ENCODE results near the gene TM9SF1. TPM values are rescaled to one million over a fixed set of nuclear protein-coding genes. Genes with fewer than 3 reads are reported as not detected.

TM9SF1 gene
- total and polyA plus RNA-seq, 10 of the 15 experiments (the other 5 are each of a cell fraction or from before 2014, with no cell fraction given): 7.2 to 39.2 (median 17.6) TPM

DNA sequence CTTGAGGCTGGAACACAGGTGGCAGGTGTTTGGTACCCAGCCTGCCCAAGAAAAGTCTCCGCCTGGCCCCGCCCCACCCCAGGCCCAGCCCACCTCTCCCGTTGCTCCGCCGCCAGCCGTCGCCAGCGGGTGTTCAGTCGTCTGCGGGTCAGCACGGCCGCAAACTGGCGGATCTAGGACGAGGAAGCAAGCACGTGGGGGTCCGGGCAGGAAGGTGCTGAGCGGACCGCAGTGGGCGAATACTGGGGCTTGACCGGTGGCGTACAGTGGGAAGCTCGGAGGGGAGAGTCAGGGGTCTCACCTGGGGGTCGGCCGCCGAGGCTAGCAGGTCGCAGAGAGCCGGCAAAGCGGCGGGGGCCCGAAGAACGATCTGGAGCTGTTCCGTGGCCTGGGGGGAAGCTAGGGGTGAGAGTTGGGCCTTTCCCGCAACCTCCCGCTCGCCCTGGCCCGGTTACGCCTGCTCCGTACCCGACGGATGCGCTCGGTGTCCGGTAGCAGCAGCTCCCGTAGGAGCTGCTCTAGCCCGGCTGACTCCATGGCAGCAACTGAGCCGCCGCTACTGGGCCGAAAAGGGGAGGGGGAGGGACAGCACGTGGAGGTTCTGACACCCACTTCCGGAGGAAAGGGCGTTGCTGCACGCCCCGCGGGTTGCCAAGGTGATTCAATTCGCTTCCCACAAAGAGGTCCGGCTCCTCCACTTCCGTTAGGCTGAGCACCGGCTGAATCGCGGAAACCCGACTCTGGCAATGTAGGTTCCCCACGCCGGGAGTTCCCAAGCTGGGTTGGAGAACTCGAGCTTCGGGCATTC lies 6.8 kb downstream of the TM9SF1 start, which contains the start of gene IPO4 (continued):
- TF ChIP-seq, protein P1, sequence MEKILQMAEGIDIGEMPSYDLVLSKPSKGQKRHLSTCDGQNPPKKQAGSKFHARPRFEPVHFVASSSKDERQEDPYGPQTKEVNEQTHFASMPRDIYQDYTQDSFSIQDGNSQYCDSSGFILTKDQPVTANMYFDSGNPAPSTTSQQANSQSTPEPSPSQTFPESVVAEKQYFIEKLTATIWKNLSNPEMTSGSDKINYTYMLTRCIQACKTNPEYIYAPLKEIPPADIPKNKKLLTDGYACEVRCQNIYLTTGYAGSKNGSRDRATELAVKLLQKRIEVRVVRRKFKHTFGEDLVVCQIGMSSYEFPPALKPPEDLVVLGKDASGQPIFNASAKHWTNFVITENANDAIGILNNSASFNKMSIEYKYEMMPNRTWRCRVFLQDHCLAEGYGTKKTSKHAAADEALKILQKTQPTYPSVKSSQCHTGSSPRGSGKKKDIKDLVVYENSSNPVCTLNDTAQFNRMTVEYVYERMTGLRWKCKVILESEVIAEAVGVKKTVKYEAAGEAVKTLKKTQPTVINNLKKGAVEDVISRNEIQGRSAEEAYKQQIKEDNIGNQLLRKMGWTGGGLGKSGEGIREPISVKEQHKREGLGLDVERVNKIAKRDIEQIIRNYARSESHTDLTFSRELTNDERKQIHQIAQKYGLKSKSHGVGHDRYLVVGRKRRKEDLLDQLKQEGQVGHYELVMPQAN (conservative IDR thresholded peaks at IDR 0.05): peak; percentile 99
- TF ChIP-seq GATAD2B (conservative IDR thresholded peaks at IDR 0.05; ENCODE audit: low read depth) (0 out of 2 replicates have a peak, but pooled peaks have one; percentile 59), ZNF207 (IDR thresholded peaks at IDR 0.05; ENCODE audit: borderline replicate concordance) (peak; percentile 97), ZNF384 (IDR thresholded peaks at IDR 0.05; ENCODE audit: borderline replicate concordance, low read depth, low read length) (0 out of 2 replicates have a peak, but pooled peaks have one; percentile 29), BCL11A (IDR thresholded peaks at IDR 0.05; ENCODE audit: low read depth, low read length) (peak; percentile 44; the same call in 1 of the 2 replicates), EGR1 (IDR thresholded peaks at IDR 0.05; ENCODE audit: borderline replicate concordance in 1 of 2, low read depth in 2 of 2, low read length in 2 of 2) (peak; percentile 79 to 89), WRNIP1 (IDR thresholded peaks at IDR 0.05; ENCODE audit: borderline replicate concordance, low read depth, low read length) (peak; percentile 100), SREBF1 (IDR thresholded peaks at IDR 0.05; ENCODE audit: low read length) (peak; percentile 55; the same call in 1 of the 2 replicates), GABPA (IDR thresholded peaks at IDR 0.05; ENCODE audit: low read depth) (peak; percentile 100), RFX5 (IDR thresholded peaks at IDR 0.05; ENCODE audit: low read depth, low read length) (peak; percentile 58; the same call in 1 of the 2 replicates), EED (IDR thresholded peaks at IDR 0.05; ENCODE audit: low read depth) (peak; percentile 46; the same call in 1 of the 2 replicates), POLR2AphosphoS5 (IDR thresholded peaks at IDR 0.05; ENCODE audit: low read length) (peak; percentile 95), NR2F1 (conservative IDR thresholded peaks at IDR 0.05) (no peak; the same call in 1 of the 2 replicates), RB1 (IDR thresholded peaks at IDR 0.05; ENCODE audit: borderline replicate concordance) (peak; percentile 97)
- TF ChIP-seq, protein P2, sequence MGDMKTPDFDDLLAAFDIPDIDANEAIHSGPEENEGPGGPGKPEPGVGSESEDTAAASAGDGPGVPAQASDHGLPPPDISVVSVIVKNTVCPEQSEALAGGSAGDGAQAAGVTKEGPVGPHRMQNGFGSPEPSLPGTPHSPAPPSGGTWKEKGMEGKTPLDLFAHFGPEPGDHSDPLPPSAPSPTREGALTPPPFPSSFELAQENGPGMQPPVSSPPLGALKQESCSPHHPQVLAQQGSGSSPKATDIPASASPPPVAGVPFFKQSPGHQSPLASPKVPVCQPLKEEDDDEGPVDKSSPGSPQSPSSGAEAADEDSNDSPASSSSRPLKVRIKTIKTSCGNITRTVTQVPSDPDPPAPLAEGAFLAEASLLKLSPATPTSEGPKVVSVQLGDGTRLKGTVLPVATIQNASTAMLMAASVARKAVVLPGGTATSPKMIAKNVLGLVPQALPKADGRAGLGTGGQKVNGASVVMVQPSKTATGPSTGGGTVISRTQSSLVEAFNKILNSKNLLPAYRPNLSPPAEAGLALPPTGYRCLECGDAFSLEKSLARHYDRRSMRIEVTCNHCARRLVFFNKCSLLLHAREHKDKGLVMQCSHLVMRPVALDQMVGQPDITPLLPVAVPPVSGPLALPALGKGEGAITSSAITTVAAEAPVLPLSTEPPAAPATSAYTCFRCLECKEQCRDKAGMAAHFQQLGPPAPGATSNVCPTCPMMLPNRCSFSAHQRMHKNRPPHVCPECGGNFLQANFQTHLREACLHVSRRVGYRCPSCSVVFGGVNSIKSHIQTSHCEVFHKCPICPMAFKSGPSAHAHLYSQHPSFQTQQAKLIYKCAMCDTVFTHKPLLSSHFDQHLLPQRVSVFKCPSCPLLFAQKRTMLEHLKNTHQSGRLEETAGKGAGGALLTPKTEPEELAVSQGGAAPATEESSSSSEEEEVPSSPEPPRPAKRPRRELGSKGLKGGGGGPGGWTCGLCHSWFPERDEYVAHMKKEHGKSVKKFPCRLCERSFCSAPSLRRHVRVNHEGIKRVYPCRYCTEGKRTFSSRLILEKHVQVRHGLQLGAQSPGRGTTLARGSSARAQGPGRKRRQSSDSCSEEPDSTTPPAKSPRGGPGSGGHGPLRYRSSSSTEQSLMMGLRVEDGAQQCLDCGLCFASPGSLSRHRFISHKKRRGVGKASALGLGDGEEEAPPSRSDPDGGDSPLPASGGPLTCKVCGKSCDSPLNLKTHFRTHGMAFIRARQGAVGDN (IDR thresholded peaks at IDR 0.05): peak; percentile 59; the same call in 1 of the 2 replicates
- TF ChIP-seq, protein P3, sequence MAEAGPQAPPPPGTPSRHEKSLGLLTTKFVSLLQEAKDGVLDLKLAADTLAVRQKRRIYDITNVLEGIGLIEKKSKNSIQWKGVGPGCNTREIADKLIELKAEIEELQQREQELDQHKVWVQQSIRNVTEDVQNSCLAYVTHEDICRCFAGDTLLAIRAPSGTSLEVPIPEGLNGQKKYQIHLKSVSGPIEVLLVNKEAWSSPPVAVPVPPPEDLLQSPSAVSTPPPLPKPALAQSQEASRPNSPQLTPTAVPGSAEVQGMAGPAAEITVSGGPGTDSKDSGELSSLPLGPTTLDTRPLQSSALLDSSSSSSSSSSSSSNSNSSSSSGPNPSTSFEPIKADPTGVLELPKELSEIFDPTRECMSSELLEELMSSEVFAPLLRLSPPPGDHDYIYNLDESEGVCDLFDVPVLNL (IDR thresholded peaks at IDR 0.05; ENCODE audit: low read depth, low read length): no peak; the same call in 1 of the 2 replicates
- TF ChIP-seq, protein P4, sequence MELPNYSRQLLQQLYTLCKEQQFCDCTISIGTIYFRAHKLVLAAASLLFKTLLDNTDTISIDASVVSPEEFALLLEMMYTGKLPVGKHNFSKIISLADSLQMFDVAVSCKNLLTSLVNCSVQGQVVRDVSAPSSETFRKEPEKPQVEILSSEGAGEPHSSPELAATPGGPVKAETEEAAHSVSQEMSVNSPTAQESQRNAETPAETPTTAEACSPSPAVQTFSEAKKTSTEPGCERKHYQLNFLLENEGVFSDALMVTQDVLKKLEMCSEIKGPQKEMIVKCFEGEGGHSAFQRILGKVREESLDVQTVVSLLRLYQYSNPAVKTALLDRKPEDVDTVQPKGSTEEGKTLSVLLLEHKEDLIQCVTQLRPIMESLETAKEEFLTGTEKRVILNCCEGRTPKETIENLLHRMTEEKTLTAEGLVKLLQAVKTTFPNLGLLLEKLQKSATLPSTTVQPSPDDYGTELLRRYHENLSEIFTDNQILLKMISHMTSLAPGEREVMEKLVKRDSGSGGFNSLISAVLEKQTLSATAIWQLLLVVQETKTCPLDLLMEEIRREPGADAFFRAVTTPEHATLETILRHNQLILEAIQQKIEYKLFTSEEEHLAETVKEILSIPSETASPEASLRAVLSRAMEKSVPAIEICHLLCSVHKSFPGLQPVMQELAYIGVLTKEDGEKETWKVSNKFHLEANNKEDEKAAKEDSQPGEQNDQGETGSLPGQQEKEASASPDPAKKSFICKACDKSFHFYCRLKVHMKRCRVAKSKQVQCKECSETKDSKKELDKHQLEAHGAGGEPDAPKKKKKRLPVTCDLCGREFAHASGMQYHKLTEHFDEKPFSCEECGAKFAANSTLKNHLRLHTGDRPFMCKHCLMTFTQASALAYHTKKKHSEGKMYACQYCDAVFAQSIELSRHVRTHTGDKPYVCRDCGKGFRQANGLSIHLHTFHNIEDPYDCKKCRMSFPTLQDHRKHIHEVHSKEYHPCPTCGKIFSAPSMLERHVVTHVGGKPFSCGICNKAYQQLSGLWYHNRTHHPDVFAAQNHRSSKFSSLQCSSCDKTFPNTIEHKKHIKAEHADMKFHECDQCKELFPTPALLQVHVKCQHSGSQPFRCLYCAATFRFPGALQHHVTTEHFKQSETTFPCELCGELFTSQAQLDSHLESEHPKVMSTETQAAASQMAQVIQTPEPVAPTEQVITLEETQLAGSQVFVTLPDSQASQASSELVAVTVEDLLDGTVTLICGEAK (IDR thresholded peaks at IDR 0.05; ENCODE audit: borderline replicate concordance): peak; percentile 100

Data from GM12878 (cell line).